Sigmoid colon (tissue), 4 donors: ENCODE measurements around the gene APOC1.

Experiments used
- EP300 ChIP-seq, 4 donors: sonication (generic); formaldehyde crosslinking; IDR thresholded peaks; one replicate each; pipeline ENCODE4 v1.6.1; 2017; ENCODE audit warnings: antibody characterized with exemption in 4 of 4
- POLR2A ChIP-seq, 2 donors: fragments of 450-650 bp; IDR thresholded peaks; one replicate each; pipeline ENCODE4 v1.6.1; 2016; ENCODE audit warnings: antibody characterized with exemption in 2 of 2, mild to moderate bottlenecking in 2 of 2, moderate library complexity in 2 of 2
- POLR2AphosphoS5 ChIP-seq, 4 donors: sonication (generic); formaldehyde crosslinking; IDR thresholded peaks; one replicate each; pipeline ENCODE4 v1.6.1; 2017; ENCODE audit warnings: antibody characterized with exemption in 4 of 4
- TF ChIP-seq, protein P1 (sequence below), 4 experiments: fragments of 450-650 bp in 3 of 4; fragments of 200-600 bp in 1 of 4; IDR thresholded peaks; one replicate each; pipeline ENCODE4 v1.5.1; 2016 to 2019; ENCODE audit warnings: antibody characterized with exemption in 4 of 4, mild to moderate bottlenecking in 3 of 4, moderate library complexity in 2 of 4

DNA sequence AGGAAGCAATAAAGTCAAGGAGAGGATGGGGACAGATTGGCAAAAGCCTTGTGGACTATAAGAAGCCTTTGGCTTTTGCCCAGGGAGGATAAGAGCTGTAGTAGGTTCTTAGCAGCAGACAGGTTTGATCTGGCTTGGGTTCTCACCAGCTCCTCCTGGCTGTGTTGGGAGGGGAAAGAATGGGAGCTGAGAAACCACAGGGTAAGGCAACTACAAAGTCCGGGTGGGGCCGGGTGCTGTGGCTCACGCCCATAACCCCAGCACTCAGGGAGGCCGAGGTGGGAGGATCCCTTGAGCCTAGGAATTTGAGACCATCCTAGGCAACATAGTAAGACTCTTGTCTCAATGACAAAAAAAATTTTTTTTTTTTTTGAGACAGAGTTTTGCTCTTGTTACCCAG, 47.7 kb upstream of the APOC1 start:
- TF ChIP-seq POLR2A (IDR thresholded peaks at IDR 0.05) (no peak), EP300 (IDR thresholded peaks at IDR 0.05) (no peak), POLR2AphosphoS5 (IDR thresholded peaks at IDR 0.05) (no peak)
- TF ChIP-seq, protein P1, sequence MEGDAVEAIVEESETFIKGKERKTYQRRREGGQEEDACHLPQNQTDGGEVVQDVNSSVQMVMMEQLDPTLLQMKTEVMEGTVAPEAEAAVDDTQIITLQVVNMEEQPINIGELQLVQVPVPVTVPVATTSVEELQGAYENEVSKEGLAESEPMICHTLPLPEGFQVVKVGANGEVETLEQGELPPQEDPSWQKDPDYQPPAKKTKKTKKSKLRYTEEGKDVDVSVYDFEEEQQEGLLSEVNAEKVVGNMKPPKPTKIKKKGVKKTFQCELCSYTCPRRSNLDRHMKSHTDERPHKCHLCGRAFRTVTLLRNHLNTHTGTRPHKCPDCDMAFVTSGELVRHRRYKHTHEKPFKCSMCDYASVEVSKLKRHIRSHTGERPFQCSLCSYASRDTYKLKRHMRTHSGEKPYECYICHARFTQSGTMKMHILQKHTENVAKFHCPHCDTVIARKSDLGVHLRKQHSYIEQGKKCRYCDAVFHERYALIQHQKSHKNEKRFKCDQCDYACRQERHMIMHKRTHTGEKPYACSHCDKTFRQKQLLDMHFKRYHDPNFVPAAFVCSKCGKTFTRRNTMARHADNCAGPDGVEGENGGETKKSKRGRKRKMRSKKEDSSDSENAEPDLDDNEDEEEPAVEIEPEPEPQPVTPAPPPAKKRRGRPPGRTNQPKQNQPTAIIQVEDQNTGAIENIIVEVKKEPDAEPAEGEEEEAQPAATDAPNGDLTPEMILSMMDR (IDR thresholded peaks at IDR 0.05) = no peak
